CD4-positive, alpha-beta T cell treated with Interferon alpha-2 for 1 hour (primary cell): ENCODE results near the gene RFX1.

Experiments
- DNase-seq, 2 donors: peaks; one replicate each; pipeline ENCODE4 v3.0.0-alpha.2; 2020 to 2022

Gene RFX1

DNA sequence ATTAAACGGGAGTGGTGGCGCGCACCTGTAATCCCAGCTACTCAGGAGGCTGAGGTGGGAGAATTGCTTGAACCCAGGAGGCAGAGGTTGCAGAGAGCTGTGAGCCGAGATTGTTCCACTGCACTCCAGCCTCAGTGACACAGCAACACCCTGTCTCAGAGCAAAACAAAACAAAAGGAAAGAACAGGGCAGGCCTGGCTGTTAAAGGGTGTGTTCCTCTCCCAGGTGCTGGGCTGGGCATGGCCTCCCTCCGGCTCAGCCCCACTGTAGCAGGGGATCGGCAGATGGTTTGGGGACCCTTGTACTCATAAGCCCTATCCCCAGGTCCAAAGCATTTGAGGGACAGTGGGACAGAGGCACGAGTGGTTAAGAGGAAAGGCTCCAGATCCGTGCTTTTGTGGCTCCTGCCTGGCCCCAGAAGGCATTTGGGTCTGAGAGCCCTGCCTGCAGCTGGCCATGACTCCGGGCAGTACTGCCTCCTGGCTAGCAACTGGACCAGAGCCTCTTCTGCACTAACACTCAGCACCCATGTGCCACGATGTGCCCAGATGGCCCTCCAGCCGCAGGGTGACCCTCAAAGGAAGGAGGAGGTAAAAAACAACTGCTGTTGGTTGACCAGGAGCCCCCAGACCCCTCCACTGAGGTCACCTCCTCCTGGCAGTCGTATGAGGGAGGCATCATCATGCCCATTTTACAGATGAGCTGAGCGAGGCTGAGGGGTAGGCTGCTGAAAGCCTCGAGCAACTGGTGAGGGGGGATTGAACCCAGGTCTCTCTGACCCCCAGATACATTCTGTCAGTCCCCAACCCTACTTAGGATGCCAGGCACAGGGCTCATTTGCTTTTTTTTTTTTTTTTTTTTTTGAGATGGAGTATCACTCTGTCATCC is 10.0 kb downstream of the RFX1 start:
- no peak for DNase-seq

DNA sequence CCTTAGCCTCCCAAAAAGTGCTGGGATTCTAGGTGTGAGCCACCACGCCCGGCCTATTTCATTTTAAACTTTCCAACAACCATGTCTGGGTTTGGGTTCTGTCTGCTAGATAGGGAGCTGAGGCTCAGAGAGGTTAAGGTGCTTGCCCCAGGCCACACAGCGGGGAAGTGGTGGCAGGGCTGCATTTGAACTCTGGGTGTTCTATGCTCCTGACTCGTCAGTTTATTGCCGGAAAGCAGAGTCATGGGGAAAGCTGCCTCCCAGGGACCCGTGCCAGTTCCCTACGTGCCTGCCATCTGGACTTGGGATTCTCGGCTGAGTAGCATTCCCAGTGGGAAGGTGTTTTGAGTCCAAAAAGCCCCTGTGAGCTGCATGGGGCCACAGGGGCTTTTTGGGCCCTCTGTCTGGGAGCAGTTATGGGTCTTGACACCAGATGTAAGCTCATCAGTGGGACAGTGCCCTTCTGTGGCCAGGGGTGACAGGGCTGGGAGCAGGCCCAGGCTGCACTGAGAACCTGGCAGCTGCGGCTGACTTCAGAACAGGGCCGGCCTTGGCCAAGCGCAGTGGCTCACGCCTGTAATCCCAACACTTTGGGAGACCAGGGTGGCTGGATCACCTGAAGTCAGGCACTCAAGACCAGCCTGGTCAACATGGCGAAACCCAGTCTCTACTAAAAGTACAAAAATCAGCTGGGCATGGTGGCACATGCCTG is 10.9 kb downstream of the RFX1 start:
- no peak for DNase-seq

DNA sequence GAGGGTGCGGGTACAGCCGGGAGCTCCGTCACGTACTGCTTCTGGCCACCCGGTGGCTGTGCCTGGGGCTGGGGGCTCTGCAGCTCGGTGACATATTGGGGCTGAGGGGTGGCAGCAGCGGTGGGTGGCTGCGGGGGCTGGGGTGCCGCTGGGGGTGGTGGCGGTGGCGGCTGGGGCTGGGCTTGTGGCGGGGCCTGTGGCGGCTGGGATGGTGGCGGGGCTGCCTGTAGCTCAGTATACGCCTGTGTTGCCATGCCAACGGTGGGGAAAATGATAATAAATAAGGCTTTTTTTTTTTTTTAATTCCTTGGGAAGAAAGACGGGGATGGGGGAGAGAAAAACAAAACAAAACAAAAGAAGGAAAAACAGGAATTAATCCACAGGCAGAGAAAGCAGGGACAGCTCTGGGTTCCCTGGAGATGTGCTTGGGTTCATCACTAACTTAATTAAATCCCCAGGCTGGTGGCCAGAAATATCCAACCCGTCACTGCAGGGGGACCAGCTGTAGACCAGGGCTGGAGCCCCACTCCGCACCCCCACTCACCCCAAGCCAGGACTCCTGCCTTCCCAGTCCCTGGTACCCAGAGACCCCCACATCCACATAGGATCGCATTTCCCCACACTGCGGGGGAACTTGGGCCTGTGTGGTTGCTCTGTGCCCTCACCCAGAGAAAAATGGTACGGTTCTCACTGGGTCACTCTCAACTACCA is 12.4 kb downstream of the RFX1 start:
- DNase-seq = no peak

DNA sequence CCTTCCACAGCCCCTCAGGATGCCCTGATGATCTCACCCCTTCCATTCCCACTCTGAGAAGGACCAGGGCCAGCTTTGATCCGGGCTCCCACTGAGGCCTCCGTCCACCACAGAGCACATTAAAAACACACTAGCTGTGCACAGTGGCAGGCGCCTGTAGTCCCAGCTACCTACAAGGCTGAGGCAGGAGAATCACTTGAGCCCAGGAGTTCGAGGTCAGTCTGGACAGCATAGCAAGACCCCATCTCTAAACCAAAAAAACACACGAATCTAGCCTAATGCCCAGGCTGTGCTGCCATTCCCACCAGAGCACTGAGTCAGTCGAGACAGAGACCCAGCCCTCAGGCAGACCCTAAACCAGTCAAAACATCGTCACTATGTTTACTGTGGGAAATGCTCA is 14.1 kb downstream of the RFX1 start:
- no peak for DNase-seq

DNA sequence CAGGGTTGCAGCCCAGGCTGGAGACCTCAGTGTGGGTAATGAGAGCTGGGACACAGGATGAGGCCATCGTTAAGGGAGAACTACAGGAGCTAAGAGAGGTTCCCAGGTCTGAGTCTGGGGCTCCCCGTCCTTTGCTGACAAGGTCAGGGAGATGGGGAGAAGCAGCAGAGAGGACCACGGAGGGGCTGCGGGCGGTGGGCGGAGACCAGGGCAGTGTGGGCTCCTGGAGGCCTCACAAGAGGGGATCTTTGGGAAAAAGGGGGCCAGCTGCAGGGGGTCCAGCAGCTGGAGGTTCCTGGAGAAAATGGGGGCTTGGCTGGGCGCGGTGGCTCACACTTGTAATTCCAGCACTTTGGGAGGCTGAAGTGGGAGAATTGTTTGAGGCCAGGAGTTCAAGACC is 16.0 kb downstream of the RFX1 start:
- DNase-seq = no peak

DNA sequence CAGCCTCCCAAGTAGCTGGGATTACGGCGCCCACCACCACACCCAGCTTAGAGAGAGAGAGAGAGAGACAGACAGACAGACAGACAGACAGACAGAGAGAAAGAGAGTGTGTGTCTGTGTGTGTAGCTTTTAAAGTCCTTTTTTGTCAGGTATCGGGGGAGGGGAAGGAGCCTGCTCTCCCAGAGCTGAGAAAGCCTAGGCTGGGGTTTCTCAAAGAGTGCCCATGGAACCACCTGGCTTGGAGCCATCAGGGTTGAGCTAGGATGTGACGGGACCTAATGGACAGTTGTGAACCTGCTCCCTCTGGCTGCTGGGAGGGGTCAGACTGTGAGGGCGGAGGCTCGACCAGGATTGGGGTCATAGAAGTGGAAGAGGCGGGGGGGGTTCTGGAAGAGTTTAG is 16.6 kb downstream of the RFX1 start:
- no peak for DNase-seq

DNA sequence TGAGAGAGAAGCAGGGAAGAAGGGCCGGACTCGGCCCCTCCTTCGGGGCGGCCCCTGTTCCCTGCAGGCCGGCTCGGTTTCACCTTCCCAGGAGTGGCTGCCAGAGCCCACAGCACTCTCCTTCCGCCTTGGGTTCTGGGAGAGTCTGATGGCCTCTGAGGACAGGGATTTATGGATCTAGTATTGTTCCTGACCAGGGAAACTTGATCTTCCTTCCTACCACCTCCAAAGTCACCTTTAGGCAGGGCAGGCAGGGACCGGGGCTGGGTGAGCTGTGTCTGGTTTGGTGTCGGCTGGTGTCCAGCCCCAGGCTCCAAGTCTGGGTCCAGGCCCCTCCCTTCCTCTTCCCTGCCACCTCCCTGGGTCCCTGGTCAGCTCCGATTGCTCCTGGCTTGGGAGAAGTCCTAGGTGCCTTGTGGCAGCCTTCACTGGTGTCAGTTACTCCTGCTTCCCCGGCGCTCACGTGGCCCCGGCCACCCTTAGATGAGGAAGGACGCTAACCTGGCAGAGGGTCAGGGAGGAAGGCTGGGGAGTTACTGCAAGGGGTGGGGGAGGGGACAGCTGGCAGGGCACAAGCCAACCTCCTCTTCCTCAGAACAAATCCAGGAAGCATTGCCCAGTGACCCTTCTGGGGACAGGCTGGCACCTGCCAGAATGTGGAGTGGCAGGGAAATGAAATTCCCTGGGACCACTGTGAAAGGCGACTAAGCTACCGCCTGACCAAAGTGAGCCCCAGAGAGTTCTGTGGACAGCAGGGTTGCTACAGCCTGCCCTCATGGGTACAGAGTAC is 18.8 kb downstream of the RFX1 start:
- DNase-seq = no peak

DNA sequence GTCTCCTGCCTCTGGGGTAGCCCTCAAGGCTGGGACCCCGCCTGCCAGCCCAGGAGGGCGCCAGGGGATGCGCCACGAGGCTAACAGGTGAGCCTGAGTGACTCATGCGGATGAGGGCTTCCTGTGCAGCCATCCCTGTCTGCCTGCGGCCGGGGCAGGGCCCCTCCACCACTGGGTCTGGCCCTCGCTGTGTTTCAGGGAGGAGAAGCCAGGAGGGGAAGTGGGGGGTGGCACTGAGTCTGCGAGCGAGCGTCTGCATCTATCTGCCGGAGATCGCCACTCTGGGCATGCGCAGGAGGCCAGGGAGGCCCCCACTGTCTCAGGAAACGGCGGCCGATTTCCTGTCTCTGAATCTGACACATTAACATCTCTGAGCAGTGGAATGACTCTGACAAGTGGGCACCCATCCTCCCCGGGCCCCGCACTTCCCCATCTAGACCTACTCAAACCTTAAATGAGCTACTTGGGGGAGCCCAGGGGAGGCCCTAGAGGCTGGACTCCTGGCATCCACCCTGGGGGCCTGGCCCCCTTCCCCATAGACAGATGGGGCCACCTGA is 19.7 kb downstream of the RFX1 start:
- peak; percentile 98 for DNase-seq

DNA sequence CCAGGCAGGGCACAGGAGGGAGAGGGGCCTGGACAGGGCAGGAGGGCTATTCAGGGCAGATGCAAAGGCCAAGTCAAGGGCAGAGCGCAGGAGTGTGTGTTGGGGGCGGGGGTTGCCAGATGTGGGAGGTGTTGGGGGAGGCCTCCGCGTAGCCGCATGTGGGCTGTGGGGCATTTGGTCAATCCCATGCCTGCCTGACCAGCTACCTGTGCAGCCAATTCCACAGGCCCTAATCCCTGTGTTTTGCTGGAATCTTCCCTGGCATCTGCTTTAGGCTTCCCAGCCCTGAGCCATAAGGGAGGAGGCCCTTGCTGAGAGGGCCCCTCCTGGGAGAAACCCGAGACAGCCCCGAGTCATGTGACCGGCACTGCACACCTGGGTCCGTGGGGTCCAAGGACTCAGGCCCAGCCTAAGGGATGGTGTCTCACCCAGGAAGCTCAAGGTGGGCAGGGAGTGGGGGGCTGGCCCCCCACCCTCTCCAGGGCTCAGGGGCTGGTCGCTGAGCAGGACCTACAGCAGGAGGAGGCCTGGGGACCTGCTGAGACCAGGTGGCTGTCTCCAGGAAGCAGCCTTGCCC is 20.3 kb downstream of the RFX1 start:
- DNase-seq = no peak

DNA sequence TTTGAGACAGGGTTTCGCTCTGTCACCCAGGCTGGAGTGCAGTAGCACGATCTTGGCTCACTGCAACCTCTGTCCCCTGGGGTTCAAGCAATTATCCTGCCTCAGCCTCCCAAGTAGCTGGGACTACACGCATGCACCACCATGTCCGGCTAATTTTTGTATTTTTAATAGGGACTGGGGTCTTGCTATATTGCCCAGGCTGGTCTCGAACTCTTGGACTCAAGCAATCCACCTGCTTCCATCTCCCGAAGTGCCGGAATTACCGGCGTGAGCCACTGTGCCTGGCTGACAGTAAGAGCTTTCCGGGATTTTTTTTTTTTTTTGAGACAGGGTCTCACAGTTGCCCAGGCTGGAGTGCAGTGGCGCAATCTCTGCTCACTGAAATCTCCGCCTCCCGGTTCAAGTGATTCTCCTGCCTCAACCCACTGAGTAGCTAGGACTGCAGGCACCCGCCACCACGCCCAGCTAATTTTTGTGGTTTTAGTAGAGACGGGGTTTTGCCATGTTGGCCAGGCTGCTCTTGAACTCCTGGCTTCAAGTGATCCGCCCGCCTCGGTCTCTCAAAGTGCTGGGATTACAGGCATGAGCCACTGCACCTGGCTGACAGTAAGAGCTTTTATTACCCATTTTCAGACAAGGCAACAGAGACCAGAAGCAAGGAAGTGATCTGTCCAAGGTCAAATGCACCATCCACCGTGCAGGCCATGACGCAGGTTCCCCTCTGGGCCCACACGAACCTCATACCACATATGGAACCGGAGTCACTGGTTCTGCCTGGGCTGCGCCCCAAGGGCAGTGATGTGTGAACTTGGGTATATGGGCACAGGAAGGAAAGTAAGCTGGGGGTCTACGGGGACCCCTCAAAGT is 21.0 kb downstream of the RFX1 start:
- DNase-seq = peak; percentile 40 to 45

DNA sequence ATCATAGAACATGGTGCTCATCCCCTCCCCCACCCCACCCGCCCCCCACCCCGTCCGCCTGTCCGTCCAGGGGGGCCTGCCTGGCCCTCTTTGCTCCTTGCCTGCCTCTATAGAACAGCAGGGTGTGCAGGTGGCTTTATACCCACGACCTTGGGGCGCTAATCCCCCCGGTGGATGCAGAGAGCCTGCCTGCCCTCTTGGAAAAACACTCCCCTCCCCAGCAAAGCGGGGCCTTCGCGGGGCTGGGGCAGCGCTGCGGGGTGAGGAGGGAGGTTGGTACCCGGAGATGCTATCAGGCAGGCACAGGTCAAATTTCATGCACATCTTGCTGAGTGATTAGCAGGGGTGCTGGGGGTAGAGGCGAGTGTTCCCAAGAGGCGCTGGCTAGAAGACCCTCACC is 21.9 kb downstream of the RFX1 start:
- DNase-seq = no peak

DNA sequence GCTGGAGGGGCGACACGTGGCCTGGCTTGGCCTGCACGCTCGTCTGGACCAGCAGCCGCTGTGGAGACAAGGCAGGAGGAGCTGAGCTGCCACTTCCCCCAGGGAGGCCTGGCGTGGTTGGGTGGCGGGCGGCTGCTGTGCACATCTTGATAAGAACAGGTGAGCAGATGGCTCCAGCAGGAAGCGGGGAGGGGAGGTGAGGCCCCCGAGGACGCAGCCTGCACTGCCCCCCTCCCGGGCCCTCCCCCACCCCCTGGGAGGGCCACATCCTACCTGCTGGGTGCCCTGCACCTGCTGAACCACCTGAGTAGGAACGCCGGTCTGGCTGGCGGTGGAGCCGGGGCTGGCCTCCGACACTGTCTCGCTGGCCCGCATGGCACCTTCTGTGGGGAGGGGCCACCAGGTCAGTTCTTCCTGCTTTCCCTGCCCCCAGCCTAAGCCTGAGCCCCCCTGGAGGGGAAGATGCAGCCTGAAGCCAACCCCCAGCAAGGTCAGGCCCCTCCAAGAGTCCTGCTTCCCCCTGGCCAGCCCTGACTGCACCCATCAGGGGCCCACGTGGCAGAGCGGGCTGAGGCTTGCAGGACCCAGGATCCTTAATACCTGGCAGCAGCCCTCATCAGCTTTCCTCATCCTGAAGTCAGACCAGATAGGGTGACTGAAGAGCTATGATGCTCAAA is 22.8 kb downstream of the RFX1 start:
- DNase-seq = peak in 1 of 2 donors; percentile 53

DNA sequence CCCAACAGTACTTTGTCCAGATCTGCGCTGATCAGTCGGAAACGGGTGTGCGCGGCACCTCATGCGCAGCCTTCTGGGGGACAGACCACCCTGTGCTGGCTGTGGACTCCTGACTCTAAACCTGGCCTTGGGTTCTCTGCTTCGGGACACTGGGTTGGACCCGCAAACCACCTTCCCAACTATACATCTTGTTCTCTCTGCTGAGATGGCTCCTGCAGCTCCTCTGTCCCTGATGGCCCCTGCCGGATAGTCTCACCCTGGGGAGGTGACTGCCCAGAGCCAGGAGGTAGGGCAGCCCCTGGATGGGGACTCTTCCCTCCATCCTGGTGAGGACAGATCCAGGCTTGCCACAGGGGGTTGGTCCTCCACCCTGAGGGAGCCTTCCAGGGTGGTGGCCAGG is 23.3 kb downstream of the RFX1 start:
- DNase-seq = no peak

DNA sequence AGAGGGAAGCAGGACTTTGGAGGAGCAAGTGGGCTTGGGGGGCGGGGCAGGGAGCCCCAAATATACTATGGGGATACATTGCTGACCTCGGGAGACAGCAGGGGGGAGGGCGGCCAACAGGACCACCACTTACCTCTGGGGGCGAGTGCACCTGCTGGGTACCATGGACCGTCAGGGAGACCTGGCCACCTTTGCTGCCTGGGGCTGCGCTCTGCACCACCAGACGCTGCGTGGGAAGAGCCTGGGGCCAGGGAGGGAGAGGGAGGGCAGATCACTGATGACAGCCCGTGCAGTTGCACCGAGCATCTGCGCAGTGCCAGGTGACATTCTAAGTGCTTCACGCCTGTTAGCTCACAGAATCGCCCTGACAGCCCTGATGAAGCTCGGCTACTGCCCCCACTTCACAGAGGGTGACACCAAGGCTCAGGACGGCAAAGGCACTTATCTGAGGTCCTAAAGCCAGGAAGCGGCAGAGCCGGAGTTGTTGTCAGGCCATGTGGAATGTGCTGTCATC is 24.1 kb downstream of the RFX1 start:
- no peak for DNase-seq

DNA sequence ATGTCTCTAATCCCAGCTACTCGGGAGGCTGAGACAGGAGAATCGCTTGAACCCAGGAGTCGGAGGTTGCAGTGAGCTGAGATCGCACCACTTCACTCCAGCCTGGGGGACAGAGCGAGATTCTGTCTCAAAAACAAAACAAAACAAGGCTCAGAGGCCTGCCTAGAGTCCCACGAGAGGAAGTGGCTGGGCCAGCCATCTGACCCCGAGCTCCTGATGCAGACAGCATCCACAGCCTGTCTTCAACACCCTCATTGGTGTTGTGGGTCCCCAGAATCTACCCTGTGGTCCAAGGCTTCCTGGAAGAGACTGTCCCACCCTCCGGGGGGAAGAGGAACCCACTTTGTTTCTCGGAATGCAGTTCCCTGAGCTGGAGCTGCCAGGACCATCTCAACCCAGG is 24.7 kb downstream of the RFX1 start:
- DNase-seq = no peak

DNA sequence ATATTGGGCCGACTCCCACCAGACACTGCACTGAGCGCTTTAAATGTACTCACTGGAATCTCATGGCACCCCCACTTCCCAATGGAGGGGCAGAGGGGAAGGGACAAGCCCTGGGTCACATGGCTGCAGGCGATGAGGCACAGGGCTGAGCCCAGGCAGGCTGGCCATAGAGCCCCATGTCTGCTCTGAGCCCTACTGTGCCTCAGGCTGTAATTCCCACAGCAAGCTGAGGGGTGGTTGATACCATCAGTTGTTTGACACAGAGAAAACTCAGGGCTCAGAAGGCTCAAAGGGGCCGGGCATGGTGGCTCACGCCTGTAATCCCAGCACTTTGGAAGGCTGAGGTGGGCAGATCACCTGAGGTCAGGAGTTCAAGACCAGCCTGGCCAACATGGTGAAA is 25.1 kb downstream of the RFX1 start:
- no peak for DNase-seq

DNA sequence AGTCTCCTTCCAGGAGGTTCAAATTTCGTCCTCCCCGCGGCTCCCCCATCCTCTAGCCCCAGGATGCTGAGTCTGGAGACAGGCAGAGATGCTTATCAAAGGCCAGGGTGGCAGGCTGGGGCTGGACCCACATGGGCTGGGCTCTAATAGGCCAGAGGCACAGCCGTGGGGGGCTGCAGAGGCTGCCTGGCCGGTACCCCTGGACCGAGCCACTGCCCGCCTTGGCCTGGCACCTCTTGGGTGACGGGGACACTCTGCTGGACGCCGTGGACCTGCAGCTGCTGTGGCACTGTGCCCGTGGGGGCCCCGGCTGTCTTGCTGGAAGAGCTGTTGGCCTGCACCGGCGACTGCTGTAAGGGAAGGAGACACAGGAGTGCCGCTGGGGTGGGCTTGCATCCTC is 25.8 kb downstream of the RFX1 start:
- no peak for DNase-seq

DNA sequence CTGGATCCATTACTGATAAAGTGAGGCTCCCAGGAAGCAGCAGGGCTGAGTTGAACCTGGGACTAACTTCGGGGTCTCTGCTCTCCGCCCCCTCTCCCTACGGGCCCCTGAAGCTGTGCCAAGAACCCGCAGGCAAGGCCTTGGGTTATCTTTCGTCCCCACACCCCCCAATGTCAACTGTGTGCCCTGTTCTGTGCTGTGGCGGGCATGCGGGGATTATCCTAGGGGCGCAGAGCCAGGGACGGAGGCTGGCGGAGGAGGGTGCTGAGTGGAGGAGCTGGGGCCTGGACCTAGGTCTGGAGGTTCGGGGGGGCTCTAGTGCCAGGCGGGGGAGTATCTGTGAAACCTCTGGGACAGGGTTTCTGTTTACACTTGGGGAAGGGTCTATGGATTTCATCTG is 26.4 kb downstream of the RFX1 start:
- DNase-seq = no peak

DNA sequence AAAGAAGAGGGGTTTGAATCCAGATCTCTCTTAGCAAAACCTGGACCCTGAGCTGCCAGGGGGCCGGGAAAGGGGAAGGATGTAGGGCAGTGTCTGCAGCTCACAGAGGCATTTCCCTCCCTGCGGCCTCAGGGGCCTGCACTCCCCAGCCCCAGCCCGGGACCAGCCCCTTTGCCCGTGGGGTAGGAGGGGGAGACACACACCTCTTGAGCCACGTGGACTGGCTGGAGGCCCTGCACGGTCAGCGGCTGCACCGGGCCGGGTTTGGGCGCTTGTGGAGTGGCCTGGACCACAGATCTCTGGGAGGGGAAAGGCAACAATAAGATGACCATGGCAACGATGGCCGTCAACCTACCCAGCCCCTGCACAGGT is 26.9 kb downstream of the RFX1 start:
- DNase-seq = no peak
